Adrenal gland (tissue), 12 donors: ENCODE measurements around the gene IMMP2L. TPM values are rescaled to one million over a fixed set of nuclear protein-coding genes. Genes with fewer than 3 reads are reported as not detected.

Experiments used
- DNase-seq, 7 donors: peaks; one replicate each; pipeline ENCODE4 v3.0.0-alpha.2; 2019 to 2020
- H3K27ac ChIP-seq, 5 donors: fragments of 200-600 bp; sonication (generic) in 4 of 5; 1 replicate in 3 of 5; 2 replicates in 2 of 5; pipeline versions ENCODE4 v1.5.1 to v1.8.0; 2016 to 2020; ENCODE audit warnings: mild to moderate bottlenecking in 1 of 5
- H3K27me3 ChIP-seq: fragments of 200-600 bp; 2 replicates; pipeline ENCODE4 v1.8.0; 2021
- H3K36me3 ChIP-seq, 2 donors: fragments of 200-600 bp; replicated peaks in 1 of 2; 1 replicate in 1 of 2; 2 replicates in 1 of 2; pipeline versions ENCODE4 v1.5.1 to v1.8.0; 2018 to 2022
- H3K4me1 ChIP-seq, 2 donors: fragments of 200-600 bp; replicated peaks in 1 of 2; 1 replicate in 1 of 2; 2 replicates in 1 of 2; pipeline versions ENCODE4 v1.5.1 to v1.8.0; 2018 to 2021
- H3K4me3 ChIP-seq, 4 donors: fragments of 200-600 bp; sonication (generic) in 3 of 4; one replicate each; pipeline ENCODE4 v1.5.1; 2016 to 2018
- H3K9me3 ChIP-seq, 3 donors: fragments of 200-600 bp; sonication (generic) in 1 of 3; replicated peaks in 1 of 3; 1 replicate in 2 of 3; 2 replicates in 1 of 3; pipeline versions ENCODE4 v1.5.1 to v1.8.0; 2016 to 2021
- CTCF ChIP-seq, 6 experiments: fragments of 450-650 bp in 4 of 6; fragments of 200-600 bp in 2 of 6; sonication (generic) in 1 of 6; IDR thresholded peaks; 1 replicate in 5 of 6; 2 replicates in 1 of 6; pipeline versions ENCODE4 v1.5.1 to v1.8.0; 2016 to 2021; ENCODE audit warnings: antibody characterized with exemption in 6 of 6, mild to moderate bottlenecking in 2 of 6, moderate library complexity in 1 of 6
- POLR2A ChIP-seq, 2 donors: fragments of 450-650 bp; IDR thresholded peaks; one replicate each; pipeline ENCODE4 v1.6.1; 2017; ENCODE audit warnings: antibody characterized with exemption in 2 of 2, mild to moderate bottlenecking in 2 of 2, moderate library complexity in 1 of 2
- WGBS, 4 donors: extraction: QIAGEN DNeasy Blood & Tissue Kit in 2 of 4; methylation state at CpG; one replicate each; pipeline versions ENCODE4 v1.1.5 to v1.1.7; 2013 to 2017; 5-methylcytosine and 5-hydroxymethylcytosine counted together
- intact Hi-C, 2 donors: fragments of 100-400 bp; cut with DNase I; formaldehyde crosslinking; loops; one replicate each; pipeline versions ENCODE4 v1.14.1 to v1.15.0; 2022 to 2023
- polyA plus RNA-seq, 3 donors: library from polyadenylated mRNA; stranded (reverse); fragments of 200-250 nt in 2 of 3; fragments of 350-450 nt in 1 of 3; fragmentation: Illumina TruSeq in 1 of 3; extraction: RNeasy Lipid Tissue Mini Kit (QIAGEN cat#74804) in 1 of 3; gene quantifications; one replicate each; pipeline ENCODE4 v1.2.3, GENCODE V29; 2013 to 2014
- total RNA-seq, 9 donors: library from RNA; depleted of rRNA in 4 of 9; stranded (reverse); fragments of >200 nt in 4 of 9; fragments of 120-200 nt in 1 of 9; fragmentation: NEBNext Ultra II Directional in 1 of 9; extraction: Animal tissue kit (Norgen Biotek cat#: 25700) in 1 of 9; gene quantifications; one replicate each; pipeline versions ENCODE4 v1.1.0 to v1.2.4, GENCODE V29; 2013 to 2023
- donor health status: healthy with polysubstance abuse.
- donor health status: Bipolar disorder and iron deficiency.
- donor health status: DM: yes; HTN: yes; CAD: no.
- donor health status: DM: no; HTN: no; CAD: no.
- donor health status: DM: no; HTN: no; CAD: no.
- donor health status: DM: yes; HTN: yes; CAD: no.

The IMMP2L gene
- total and polyA plus RNA-seq, 12 donors, result 13.4 to 34.1 (median 25.3) TPM

GRCh38 chr7:110885474-110885873, 676.8 kb downstream of the IMMP2L start:
- no peaks in the 10 kb centered on the region for H3K27me3 ChIP-seq
- WGBS, 4 donors, result 80 to 89% (median 89%) methylated on average over 4 of the region's 4 CpGs
- no peaks in the 10 kb centered on the region for H3K36me3 ChIP-seq
- no peak for TF ChIP-seq CTCF (IDR thresholded peaks at IDR 0.05)
- no peak for TF ChIP-seq POLR2A (IDR thresholded peaks at IDR 0.05)
- H3K9me3 ChIP-seq, result no peaks in the 10 kb centered on the region
- no peak for DNase-seq
- peaks cover 0 to 8% of the 10 kb centered on the region in 2 donors for H3K4me1 ChIP-seq
- H3K4me3 ChIP-seq, result no peak overlapping the region
- H3K27ac ChIP-seq, result no peak overlapping the region
- intact Hi-C loops, result no loop called here

- TF ChIP-seq POLR2A (IDR thresholded peaks at IDR 0.05) (no peak), CTCF (IDR thresholded peaks at IDR 0.05) (no peak)
- no peak for DNase-seq
- no peak overlapping the region for H3K27ac ChIP-seq
- no peaks in the 10 kb centered on the region for H3K36me3 ChIP-seq
- 79 to 91% (median 90%) methylated on average over 2 of the region's 2 CpGs for WGBS, 4 donors
- no peaks in the 10 kb centered on the region for H3K4me1 ChIP-seq
- no peaks in the 10 kb centered on the region for H3K27me3 ChIP-seq
- H3K4me3 ChIP-seq, result no peak overlapping the region
- no peaks in the 10 kb centered on the region for H3K9me3 ChIP-seq
- intact Hi-C loops, result no loop called here
These were observed 680.6 kb downstream of the IMMP2L start for GRCh38 chr7:110881721-110882120.

- no peaks in the 10 kb centered on the region for H3K9me3 ChIP-seq
- intact Hi-C loops, result no loop called here
- TF ChIP-seq POLR2A (IDR thresholded peaks at IDR 0.05), result no peak
- no peak for TF ChIP-seq CTCF (IDR thresholded peaks at IDR 0.05)
- H3K27me3 ChIP-seq, result no peaks in the 10 kb centered on the region
- no peaks in the 10 kb centered on the region for H3K4me1 ChIP-seq
- H3K4me3 ChIP-seq, result no peak overlapping the region
- no peak overlapping the region for H3K27ac ChIP-seq
- no peak for DNase-seq
- no peaks in the 10 kb centered on the region for H3K36me3 ChIP-seq
These were observed 681.3 kb downstream of the IMMP2L start for GRCh38 chr7:110880971-110881370.

GRCh38 chr7:110877016-110877415, 685.3 kb downstream of the IMMP2L start:
- Histone ChIP-seq H3K27me3 (no peaks in the 10 kb centered on the region), H3K36me3 (no peaks in the 10 kb centered on the region), H3K4me1 (no peaks in the 10 kb centered on the region), H3K4me3 (no peak overlapping the region), H3K27ac (no peak overlapping the region), H3K9me3 (no peaks in the 10 kb centered on the region)
- peak in 1 of 7 donors; percentile 14 for DNase-seq
- TF ChIP-seq POLR2A (IDR thresholded peaks at IDR 0.05), result no peak
- TF ChIP-seq CTCF (IDR thresholded peaks at IDR 0.05), result no peak
- intact Hi-C loops, result no loop called here
- WGBS, 4 donors, result 68 to 81% (median 76%) methylated on average over 1 of the region's 1 CpG
